Activated CD8-positive, alpha-beta memory T cell treated with anti-CD3 and anti-CD28 coated beads, Interleukin-2, amount 50 U/mL, for 4 hours (primary cell): Measurements from ENCODE around the gene SIRPB1.
"Not testable (repeated sequence)": the region's sequence is repeated elsewhere in the genome, so short reads cannot be mapped to it uniquely, and the experiment has no call there.

Experiments
- DNase-seq: peaks from one replicate; pipeline ENCODE4 v3.0.0-alpha.2; 2020

SIRPB1 gene

DNA sequence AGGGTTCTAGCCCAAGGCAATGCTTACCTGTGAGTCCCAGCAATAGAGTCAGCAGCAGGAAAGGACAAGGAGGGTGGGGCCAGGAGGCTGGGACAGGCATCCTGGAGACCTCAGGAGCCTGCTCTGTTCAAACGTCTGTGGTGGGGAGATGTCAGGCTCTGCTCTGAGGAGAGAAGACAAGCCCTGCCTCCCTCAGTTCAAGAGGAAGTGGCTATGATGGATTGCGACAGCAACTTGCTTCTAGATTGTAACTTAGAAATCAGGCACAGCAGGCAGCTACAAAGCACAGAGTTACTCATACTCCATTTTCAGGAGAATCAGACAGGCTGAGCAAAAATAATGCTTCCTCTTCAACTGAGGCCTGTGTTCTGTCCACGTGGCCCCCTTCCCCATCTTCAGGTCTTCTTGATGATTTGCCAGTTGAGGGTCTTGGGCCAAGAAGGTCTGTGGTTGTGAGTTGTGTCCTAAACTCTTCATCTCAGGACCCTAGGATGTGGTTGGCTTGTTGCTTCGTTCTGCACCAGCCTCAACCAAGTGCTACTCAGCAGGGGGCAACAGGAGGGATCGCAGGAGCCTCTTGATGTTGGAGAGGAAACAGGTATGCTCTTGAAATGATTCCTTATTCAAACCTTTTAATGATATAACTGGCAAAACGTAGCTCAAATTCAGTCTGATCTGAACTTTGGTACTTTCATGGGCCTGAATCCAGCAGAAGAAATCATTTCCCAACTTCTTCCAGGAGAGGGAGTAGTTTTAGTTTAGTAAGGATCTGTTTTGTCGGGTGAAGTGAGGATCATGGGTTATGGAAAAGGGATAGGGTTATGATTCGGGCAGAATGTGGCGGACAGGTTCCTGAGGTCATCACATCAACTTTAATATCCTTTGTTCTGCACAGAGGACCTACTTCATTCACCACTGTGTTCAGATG is 31.0 kb downstream of the SIRPB1 start:
- DNase-seq = no peak

DNA sequence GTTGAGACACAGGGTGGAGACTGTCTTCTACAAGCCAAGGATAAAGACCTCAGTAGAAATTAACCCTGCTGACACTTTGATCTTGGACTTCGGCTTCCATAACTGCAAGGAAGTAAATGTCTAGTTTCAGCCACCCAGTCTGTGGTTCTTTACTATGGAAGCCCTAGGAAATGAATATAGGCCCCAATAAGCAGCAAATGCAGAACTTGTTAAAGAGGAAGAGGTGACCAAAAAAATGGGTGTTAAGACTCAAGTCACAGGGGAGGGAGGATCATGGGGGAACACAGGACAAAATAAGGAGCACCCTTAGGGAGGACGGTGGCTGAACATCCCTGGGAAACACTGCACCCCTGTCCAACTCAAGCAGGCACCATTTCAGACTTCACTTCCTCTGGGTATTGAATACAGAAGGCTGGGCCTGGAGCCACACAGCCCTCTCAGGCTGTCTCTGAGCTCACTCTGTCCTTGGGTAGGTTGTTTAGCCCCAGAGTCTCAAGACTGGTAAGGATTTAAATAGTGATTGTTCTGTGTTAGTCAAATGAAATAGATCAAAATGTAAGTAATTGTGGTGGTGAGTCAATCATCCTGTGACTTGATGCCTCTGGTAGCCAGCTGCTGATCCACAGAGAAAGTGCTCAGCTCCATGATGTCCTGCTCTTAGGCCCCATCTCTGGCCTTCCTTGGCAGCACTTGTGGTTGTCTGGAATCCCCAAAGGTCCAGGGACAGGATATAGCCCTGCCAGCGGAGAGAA is 31.9 kb downstream of the SIRPB1 start:
- no peak for DNase-seq

DNA sequence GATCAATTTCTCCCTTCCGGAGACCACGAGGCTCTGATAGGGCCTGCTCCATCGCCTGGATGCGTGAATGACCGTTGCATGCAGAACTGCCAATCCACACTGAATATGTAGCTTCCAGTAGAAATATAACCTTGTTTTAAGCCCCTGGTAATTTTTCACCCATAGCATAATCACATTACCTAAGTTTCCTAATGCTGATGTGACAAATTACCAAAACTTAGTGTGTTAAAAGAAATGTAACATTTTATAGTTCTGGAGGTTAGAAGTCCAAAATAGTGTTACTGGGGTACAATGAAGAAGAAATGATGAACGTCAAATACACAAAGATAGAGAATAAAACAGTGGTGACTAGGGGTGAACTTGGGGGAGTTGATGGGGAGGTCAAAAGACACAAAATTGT is 40.3 kb downstream of the SIRPB1 start:
- DNase-seq = no peak

DNA sequence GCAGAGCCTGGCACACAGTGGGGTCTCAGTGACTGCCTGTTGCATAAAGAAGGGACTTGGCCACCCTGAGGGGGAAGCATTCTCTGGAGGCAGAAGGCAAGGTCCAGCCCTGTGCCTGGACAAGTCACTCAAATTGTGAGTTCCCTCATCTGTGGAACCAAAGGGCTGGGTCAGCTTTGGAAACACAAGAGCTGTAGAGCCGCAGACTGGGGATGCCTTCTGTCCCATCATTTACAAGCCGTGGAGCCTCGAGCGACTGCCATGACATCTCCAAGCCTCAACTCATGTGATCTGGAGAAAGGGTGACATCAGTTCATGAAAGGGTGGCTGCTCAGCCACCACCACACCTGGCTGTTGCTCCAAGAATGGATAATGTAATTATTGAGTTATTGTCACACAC is 41.9 kb downstream of the SIRPB1 start:
- no peak for DNase-seq

DNA sequence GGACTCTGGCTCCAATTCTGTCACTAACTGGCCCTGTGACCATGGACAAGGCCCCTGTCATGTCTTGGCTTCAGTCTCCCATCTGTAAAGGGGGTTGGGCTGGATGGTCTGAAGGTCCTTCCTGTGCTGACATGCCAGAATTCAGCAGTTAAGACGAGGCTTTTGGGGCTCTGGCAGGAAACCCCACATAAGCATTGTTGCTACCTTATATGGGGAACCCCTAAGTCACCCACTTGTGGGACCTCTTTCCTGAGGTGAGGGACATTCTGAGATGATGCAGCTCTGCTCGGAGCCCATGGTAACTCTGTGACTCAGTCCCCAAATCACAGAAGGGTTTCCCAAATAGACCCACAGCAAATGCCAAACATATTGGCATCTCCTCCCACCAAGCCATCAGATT is 42.5 kb downstream of the SIRPB1 start:
- DNase-seq = not testable (repeated sequence)

DNA sequence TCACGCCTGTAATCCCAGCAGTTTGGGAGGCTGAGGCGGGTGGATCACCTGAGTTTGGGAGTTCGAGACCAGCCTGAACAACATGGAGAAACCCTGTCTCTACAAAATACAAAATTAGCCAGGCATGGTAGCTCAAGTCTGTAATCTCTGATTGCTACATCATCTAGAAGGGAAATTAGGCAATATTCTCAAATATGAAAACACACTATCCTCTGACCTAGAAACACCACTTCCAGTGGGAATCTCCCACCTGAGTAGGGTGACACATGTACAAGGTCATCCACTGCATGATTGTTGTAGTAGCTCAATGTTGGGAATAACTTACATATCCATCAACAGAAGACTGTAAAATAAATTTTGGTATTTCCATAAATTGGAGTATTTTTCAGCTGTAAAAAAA is 43.2 kb downstream of the SIRPB1 start:
- no peak for DNase-seq

DNA sequence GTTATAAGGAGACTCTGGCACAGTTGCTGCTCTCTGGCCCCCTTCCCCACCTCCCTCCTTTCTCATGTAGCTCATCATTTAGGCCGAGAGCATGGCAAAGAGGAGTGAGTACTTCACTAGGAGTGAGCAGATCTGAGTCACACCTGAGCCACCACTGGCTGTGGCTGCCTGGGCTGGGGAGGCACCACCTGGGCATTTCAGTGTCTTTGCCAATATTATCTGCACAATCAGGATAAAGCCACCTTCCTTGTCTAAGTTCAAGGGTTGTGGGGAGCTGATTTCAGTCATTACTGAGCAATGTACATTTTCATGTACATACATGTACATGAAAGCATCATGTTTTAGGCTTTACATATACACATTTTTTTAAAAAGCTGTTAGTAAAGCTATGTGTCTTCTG is 43.8 kb downstream of the SIRPB1 start:
- DNase-seq = not testable (repeated sequence)

DNA sequence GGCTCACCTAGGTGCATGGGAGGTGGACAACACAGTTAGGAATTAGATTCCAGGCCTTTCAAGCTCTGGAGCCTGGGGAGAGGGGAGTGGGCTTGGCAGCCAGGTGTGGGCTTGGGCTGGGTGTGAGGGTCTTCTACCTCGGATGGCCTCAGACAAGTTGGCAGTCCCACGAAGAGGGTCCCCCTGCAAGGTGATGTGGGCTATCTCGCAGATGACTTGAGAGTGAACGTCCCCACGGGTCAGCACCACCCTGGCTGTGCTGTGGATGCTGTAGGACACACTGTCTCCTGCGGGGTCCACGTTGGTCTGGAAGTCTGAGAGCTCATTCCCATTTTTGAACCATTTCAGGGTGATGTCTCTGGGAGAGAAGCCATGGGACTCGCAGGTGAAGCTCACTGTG is 48.2 kb downstream of the SIRPB1 start:
- not testable (repeated sequence) for DNase-seq
